HuH-7.5 (cell line): Measurements from ENCODE around the gene CREB5.

Source experiments
- DNase-seq: peaks from one replicate; pipeline ENCODE4 v3.0.0; 2011; ENCODE audit warnings: low spot score

Gene CREB5

GRCh38 chr7:28613262-28613661 lies 200.9 kb downstream of the CREB5 start:
- no peak for DNase-seq

- no peak for DNase-seq
Observed at GRCh38 chr7:28615091-28615490, 202.8 kb downstream of the CREB5 start.

GRCh38 chr7:28617308-28617880 lies 205.1 kb downstream of the CREB5 start:
- no peak for DNase-seq

GRCh38 chr7:28618383-28618782 lies 206.1 kb downstream of the CREB5 start:
- DNase-seq: no peak

GRCh38 chr7:28619256-28619655 lies 206.9 kb downstream of the CREB5 start:
- no peak for DNase-seq

- no peak for DNase-seq
Observed at GRCh38 chr7:28621369-28621841, 209.1 kb downstream of the CREB5 start.

- DNase-seq: no peak
Observed at GRCh38 chr7:28623105-28623730, 210.9 kb downstream of the CREB5 start.

- DNase-seq: no peak
Observed at GRCh38 chr7:28623863-28624262, 211.5 kb downstream of the CREB5 start.

GRCh38 chr7:28625432-28625831 lies 213.1 kb downstream of the CREB5 start:
- DNase-seq: no peak

GRCh38 chr7:28626221-28626620 lies 213.9 kb downstream of the CREB5 start:
- no peak for DNase-seq

- DNase-seq: no peak
Observed at GRCh38 chr7:28626624-28627262, 214.4 kb downstream of the CREB5 start.

- no peak for DNase-seq
Observed at GRCh38 chr7:28627263-28627653, 214.9 kb downstream of the CREB5 start.

- DNase-seq: no peak
Observed at GRCh38 chr7:28627896-28628295, 215.6 kb downstream of the CREB5 start.

- no peak for DNase-seq
Observed at GRCh38 chr7:28629216-28629842, 217.0 kb downstream of the CREB5 start.

- DNase-seq: no peak
Observed at GRCh38 chr7:28630350-28630749, 218.0 kb downstream of the CREB5 start.

GRCh38 chr7:28631995-28632394 lies 219.7 kb downstream of the CREB5 start:
- no peak for DNase-seq

- no peak for DNase-seq
Observed at GRCh38 chr7:28638914-28639313, 226.6 kb downstream of the CREB5 start.

GRCh38 chr7:28640001-28640400 lies 227.7 kb downstream of the CREB5 start:
- DNase-seq: no peak

GRCh38 chr7:28641752-28642545 lies 229.6 kb downstream of the CREB5 start:
- DNase-seq: no peak

GRCh38 chr7:28643188-28643569 lies 230.9 kb downstream of the CREB5 start:
- no peak for DNase-seq

GRCh38 chr7:28643584-28644340 lies 231.4 kb downstream of the CREB5 start:
- no peak for DNase-seq

GRCh38 chr7:28645866-28646265 lies 233.5 kb downstream of the CREB5 start:
- DNase-seq: no peak
